HCT116 (cell line): ENCODE measurements around the gene IQGAP2. TPM values are rescaled to one million over a fixed set of nuclear protein-coding genes. Genes with fewer than 3 reads are reported as not detected.

Experiments
- ATAC-seq: fragments of 200-7000 bp; cut with Tn5 transposase; 2 replicates; pipeline ENCODE4 v1.9.1; 2020; ENCODE audit warnings: mild to moderate bottlenecking, moderate library complexity
- BruUV-seq: library from RNA; stranded (reverse); fragments of 400-500 nt; replicated peaks from 2 replicates; lab custom pipeline; 2021; lab: Mats Ljungman, UMichigan
- CTCF ChIA-PET: fragments of 300-600 bp; sonication (Branson Sonifier 250); formaldehyde crosslinking; loops from one replicate; lab custom pipeline; 2021; ENCODE audit warnings: antibody characterized with exemption; lab: Charles Lee
- POLR2A ChIA-PET: fragments of 300-600, 350-600 bp; sonication (Branson Sonifier 250); formaldehyde crosslinking; loops from one replicate; lab custom pipeline; 2021; ENCODE audit warnings: antibody characterized with exemption; lab: Charles Lee
- RAD21 ChIA-PET, 2 experiments: fragments of 300-600 bp; sonication (Branson Sonifier 250); formaldehyde crosslinking; loops; one replicate each; lab custom pipeline; 2023; ENCODE audit warnings: low total read pairs in 2 of 2; ENCODE audit not compliant: uncharacterized antibody in 2 of 2, unreplicated experiment in 2 of 2, low non-redundant PET in 1 of 2; lab: Charles Lee
- DNase-seq: peaks from one replicate; pipeline ENCODE4 v3.0.0-alpha.2; 2010; ENCODE audit warnings: low read depth, low spot score
- H2AFZ ChIP-seq: fragments of 200-600 bp; shearing (Covaris generic), sonication (generic); 2 replicates; pipeline ENCODE4 v1.6.1; 2017; ENCODE audit warnings: low read depth, mixed run types, mixed read lengths, antibody characterized with exemption, low read length; ENCODE audit not compliant: poor library complexity, severe bottlenecking
- H3K27ac ChIP-seq: 2 replicates; pipeline ENCODE4 v1.5.1; 2012; ENCODE audit warnings: low read depth, low read length
- H3K27me3 ChIP-seq: fragments of 200-600 bp; sonication (generic); 2 replicates; pipeline ENCODE4 v1.6.1; 2016; ENCODE audit warnings: mixed run types, low read length, mixed read lengths; ENCODE audit not compliant: insufficient read depth
- H3K36me3 ChIP-seq, 2 experiments: fragments of 200-500 bp in 1 of 2; fragments of 200-600 bp in 1 of 2; sonication (Bioruptor generic) in 1 of 2; sonication (generic) in 1 of 2; 2 replicates each; pipeline versions ENCODE4 v1.5.1 to v1.6.1; 2014 to 2016; ENCODE audit warnings: low read length in 2 of 2, inconsistent platforms in 1 of 2, mixed read lengths in 1 of 2, mixed run types in 1 of 2; ENCODE audit not compliant: insufficient read depth in 2 of 2, control insufficient read depth in 1 of 2
- H3K4me1 ChIP-seq, 2 experiments: fragments of 200-600 bp in 1 of 2; sonication (generic) in 1 of 2; 2 replicates each; pipeline versions ENCODE4 v1.5.1 to v1.6.1; 2012 to 2017; ENCODE audit warnings: low read length in 2 of 2, inconsistent platforms in 1 of 2, mild to moderate bottlenecking in 1 of 2, mixed read lengths in 1 of 2, mixed run types in 1 of 2, moderate library complexity in 1 of 2; ENCODE audit not compliant: insufficient read depth in 2 of 2, control insufficient read depth in 1 of 2
- H3K4me2 ChIP-seq: fragments of 200-600 bp; sonication (generic); 2 replicates; pipeline ENCODE4 v1.6.1; 2017; ENCODE audit warnings: mixed run types, low read length, mixed read lengths
- H3K4me3 ChIP-seq, 2 experiments: fragments of 200-600 bp in 1 of 2; sonication (generic) in 1 of 2; replicated peaks in 1 of 2; 2 replicates each; pipeline ENCODE4 v1.5.1; 2011 to 2016; ENCODE audit warnings: low read length in 2 of 2, control low read depth in 1 of 2, low read depth in 1 of 2, mild to moderate bottlenecking in 1 of 2, mixed read lengths in 1 of 2, mixed run types in 1 of 2
- H3K79me2 ChIP-seq: fragments of 200-600 bp; sonication (generic); 2 replicates; pipeline ENCODE4 v1.6.1; 2017; ENCODE audit warnings: mild to moderate bottlenecking, mixed run types, low read length, moderate library complexity, mixed read lengths; ENCODE audit not compliant: insufficient read depth
- H3K9ac ChIP-seq: fragments of 200-600 bp; sonication (generic); 2 replicates; pipeline ENCODE4 v1.6.1; 2016; ENCODE audit warnings: low read length, mixed read lengths
- H3K9me2 ChIP-seq: fragments of 200-600 bp; sonication (generic), shearing (Covaris generic); 2 replicates; pipeline ENCODE4 v1.6.1; 2017; ENCODE audit warnings: mixed run types, mild to moderate bottlenecking, moderate library complexity; ENCODE audit not compliant: insufficient read depth
- H3K9me3 ChIP-seq, 2 experiments: fragments of 200-500 bp in 1 of 2; fragments of 200-600 bp in 1 of 2; sonication (Bioruptor generic) in 1 of 2; sonication (generic) in 1 of 2; 2 replicates each; pipeline ENCODE4 v1.6.1; 2014 to 2017; ENCODE audit warnings: low read length in 2 of 2, mixed read lengths in 2 of 2, inconsistent platforms in 1 of 2, low read depth in 1 of 2, mild to moderate bottlenecking in 1 of 2, mixed run types in 1 of 2, moderate library complexity in 1 of 2; ENCODE audit not compliant: control insufficient read depth in 1 of 2, insufficient read depth in 1 of 2
- H4K20me1 ChIP-seq: fragments of 200-600 bp; sonication (generic), shearing (Covaris generic); 2 replicates; pipeline ENCODE4 v1.6.1; 2017; ENCODE audit warnings: mixed run types, mild to moderate bottlenecking, moderate library complexity; ENCODE audit not compliant: insufficient read depth
- ATF3 ChIP-seq: IDR thresholded peaks from 2 replicates; pipeline ENCODE4 v1.6.1; 2012
- CBX3 ChIP-seq: IDR thresholded peaks from 2 replicates; pipeline ENCODE4 v1.6.1; 2012; ENCODE audit warnings: low read depth
- EZH2 ChIP-seq: fragments of 200-600 bp; sonication (generic); IDR thresholded peaks from 2 replicates; pipeline ENCODE4 v1.6.1; 2017; ENCODE audit warnings: antibody characterized with exemption, mixed run types
- JUND ChIP-seq: IDR thresholded peaks from 2 replicates; pipeline ENCODE4 v1.6.1; 2012
- RAD21 ChIP-seq: IDR thresholded peaks from 2 replicates; pipeline ENCODE4 v1.6.1; 2012; ENCODE audit warnings: low read depth, mild to moderate bottlenecking
- ZFX ChIP-seq: fragments of 450-650 bp; IDR thresholded peaks from 2 replicates; pipeline ENCODE4 v1.6.1; 2017
- intact Hi-C: fragments of 100-400 bp; cut with micrococcal nuclease; formaldehyde crosslinking; loops from 2 replicates; pipeline ENCODE4 v1.10.0; 2022
- total RNA-seq: library from RNA; stranded (reverse); gene quantifications from one replicate; pipeline ENCODE4 v1.2.1, GENCODE V29; 2021; ENCODE audit not compliant: unreplicated experiment
- TF ChIP-seq, protein P1 (sequence below): IDR thresholded peaks from 2 replicates; pipeline ENCODE4 v1.6.1; 2012

The IQGAP2 gene
- total RNA-seq, 1 experiment from 2014 or later = 2.0 TPM

DNA sequence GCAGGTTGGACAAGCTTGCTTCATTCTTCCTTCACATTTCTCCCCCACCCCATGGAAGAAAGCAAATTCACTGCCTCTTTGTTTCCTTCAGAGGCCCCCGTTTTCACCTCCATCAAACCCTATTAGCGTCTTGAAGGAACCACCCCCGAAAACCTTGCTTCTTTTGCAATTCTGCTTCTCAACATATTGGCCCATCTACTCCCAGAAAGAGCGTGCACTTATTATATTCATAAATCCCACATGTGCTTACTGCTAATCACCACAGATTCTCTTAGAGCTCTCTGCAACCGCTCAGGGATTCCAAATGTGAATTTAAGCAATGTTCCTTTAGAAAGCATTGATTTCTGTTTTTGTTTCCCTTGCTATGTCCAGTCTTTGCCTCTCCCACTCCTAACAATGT lies 219.0 kb downstream of the IQGAP2 start (continued):
- TF ChIP-seq CBX3 (no peak), EZH2 (no peak), ZFX (no peak), ATF3 (no peak)
- TF ChIP-seq, protein P1, sequence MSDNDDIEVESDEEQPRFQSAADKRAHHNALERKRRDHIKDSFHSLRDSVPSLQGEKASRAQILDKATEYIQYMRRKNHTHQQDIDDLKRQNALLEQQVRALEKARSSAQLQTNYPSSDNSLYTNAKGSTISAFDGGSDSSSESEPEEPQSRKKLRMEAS = no peak

- H3K27ac ChIP-seq = no peak within 1 kb of the TSS
- H4K20me1 ChIP-seq = no peaks in the 10 kb centered on the region
- peak within 1 kb of the TSS; percentile 74 for H2AFZ ChIP-seq
- peaks cover 0 to 7% of the 10 kb centered on the region in 2 experiments; a peak in 2 of 4 replicates for H3K4me1 ChIP-seq
- DNase-seq = no peak
- ATAC-seq = no peak
- no peak within 1 kb of the TSS for H3K9ac ChIP-seq
- intact Hi-C loops = no loop called here
- POLR2A ChIA-PET = interaction anchor here (0.7 kb wide), 1 partner anchor 204 kb away, joined by 4 read pairs; no protein-coding TSS in a partner anchor
- no peaks in the 10 kb centered on the region for H3K36me3 ChIP-seq
- no peak for TF ChIP-seq RAD21
- no peak for TF ChIP-seq JUND
- TF ChIP-seq, all 23 proteins: peak for 0
- RAD21 ChIA-PET = no interaction called here
- Histone ChIP-seq H3K79me2 (no peaks in the 10 kb centered on the region), H3K9me2 (no peaks in the 10 kb centered on the region), H3K27me3 (no peaks in the 10 kb centered on the region), H3K4me2 (peak within 1 kb of the TSS; percentile 44), H3K4me3 (no peak within 1 kb of the TSS), H3K9me3 (no peaks in the 10 kb centered on the region)
- CTCF ChIA-PET = no interaction called here
- no TSS peak for BruUV-seq
Observed at GRCh38 chr5:76622973-76623596, 220.0 kb downstream of the IQGAP2 start, which contains the start of gene F2RL2. TSS of gene F2RL2 (minus strand) at chr5:76623403. CDS start at chr5:76623230, 173 bp downstream.
